Gastroesophageal sphincter (tissue), 3 donors: ENCODE measurements around the gene KHSRP.

Experiments used
- POLR2A ChIP-seq, 2 donors: fragments of 450-650 bp; IDR thresholded peaks; one replicate each; pipeline ENCODE4 v1.6.1; 2017; ENCODE audit warnings: antibody characterized with exemption in 2 of 2, mild to moderate bottlenecking in 2 of 2, moderate library complexity in 1 of 2
- TF ChIP-seq, protein P1 (sequence below), 4 experiments: fragments of 200-600 bp in 2 of 4; fragments of 450-650 bp in 2 of 4; sonication (generic) in 1 of 4; IDR thresholded peaks; one replicate each; pipeline ENCODE4 v1.5.1; 2017 to 2019; ENCODE audit warnings: antibody characterized with exemption in 4 of 4, mild to moderate bottlenecking in 2 of 4, moderate library complexity in 2 of 4

DNA sequence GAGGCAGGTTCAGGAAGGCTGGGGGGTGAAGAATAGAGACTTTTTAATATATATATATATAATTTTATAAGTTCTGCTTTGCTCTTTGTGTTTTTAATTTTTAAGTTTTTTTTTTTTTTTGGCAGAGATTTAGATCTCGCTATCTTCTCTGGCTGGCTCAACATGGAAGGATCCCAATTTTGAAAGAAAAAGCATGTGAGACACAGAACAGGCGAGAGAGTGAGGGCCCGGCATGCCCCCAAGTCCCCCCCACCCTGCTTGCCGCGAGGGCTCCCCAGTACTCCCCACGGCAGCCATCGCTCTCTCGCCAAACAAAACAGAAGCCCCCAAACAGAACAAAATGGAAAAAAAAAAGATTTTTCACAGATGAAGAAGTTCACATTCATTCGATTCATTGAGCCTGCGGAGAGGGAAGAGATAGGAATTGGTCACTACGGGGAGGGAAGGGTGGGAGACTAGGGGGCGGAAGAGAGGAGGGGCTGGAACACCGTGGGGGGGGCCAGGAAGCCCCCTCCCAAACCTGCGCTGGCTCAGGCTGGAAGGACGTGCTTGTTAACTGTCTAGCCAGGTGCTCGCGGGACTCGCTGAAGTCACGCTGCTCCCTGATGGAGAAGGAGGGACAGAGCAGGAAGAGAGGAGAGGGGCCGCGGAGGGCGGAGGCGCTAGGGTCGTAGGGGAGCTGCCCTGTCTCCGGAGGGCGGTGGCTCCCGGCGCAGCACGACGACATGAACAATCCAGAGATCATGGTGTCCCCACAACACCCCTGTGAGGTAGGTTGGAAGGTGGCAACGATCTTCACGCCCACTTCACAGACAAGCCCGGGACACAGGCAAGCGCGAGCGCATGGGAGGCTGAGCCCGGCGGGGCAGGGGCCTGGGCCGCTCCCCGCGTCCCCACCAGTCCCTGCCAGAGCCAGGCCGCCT is 10.6 kb downstream of the KHSRP start:
- TF ChIP-seq, protein P1, sequence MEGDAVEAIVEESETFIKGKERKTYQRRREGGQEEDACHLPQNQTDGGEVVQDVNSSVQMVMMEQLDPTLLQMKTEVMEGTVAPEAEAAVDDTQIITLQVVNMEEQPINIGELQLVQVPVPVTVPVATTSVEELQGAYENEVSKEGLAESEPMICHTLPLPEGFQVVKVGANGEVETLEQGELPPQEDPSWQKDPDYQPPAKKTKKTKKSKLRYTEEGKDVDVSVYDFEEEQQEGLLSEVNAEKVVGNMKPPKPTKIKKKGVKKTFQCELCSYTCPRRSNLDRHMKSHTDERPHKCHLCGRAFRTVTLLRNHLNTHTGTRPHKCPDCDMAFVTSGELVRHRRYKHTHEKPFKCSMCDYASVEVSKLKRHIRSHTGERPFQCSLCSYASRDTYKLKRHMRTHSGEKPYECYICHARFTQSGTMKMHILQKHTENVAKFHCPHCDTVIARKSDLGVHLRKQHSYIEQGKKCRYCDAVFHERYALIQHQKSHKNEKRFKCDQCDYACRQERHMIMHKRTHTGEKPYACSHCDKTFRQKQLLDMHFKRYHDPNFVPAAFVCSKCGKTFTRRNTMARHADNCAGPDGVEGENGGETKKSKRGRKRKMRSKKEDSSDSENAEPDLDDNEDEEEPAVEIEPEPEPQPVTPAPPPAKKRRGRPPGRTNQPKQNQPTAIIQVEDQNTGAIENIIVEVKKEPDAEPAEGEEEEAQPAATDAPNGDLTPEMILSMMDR (IDR thresholded peaks at IDR 0.05): no peak
- TF ChIP-seq POLR2A (IDR thresholded peaks at IDR 0.05): no peak
